K562 (cell line): Measurements from ENCODE around the gene BSN. TPM values are rescaled to one million over a fixed set of nuclear protein-coding genes. Genes with fewer than 3 reads are reported as not detected.

Source experiments
- ATAC-seq: fragments of 200-7000 bp; cut with Tn5 transposase; 3 replicates; pipeline ENCODE4 v1.9.1; 2020; ENCODE audit warnings: moderate library complexity
- BruUV-seq: library from RNA; stranded (reverse); fragments of 400-500 nt; replicated peaks from 2 replicates; lab custom pipeline; 2021; lab: Mats Ljungman, UMichigan
- CTCF ChIA-PET: fragments of 300-600 bp; formaldehyde crosslinking; extraction: SDS; loops from one replicate; lab custom pipeline; 2021; ENCODE audit warnings: low intra/inter-chr PET ratio; lab: Yijun Ruan, JAX
- POLR2A ChIA-PET: fragments of 300-600, 350-650 bp; sonication (Branson Sonifier 250); formaldehyde crosslinking; extraction: SDS; loops from one replicate; lab custom pipeline; 2021; ENCODE audit warnings: antibody characterized with exemption, inconsistent platforms; lab: Yijun Ruan, JAX
- DNase-seq, 4 experiments: peaks; one replicate each; pipeline versions ENCODE4 v3.0.0 to v3.0.0-alpha.2; 2011 to 2018; ENCODE audit warnings: low spot score in 3 of 4, mixed read lengths in 3 of 4; ENCODE audit errors: extremely low read depth in 1 of 4
- FAIRE-seq: peaks from 2 replicates; lab custom pipeline; 2011; peaks lifted over from hg19 to GRCh38; lab: Jason Lieb, UNC
- H2AFZ ChIP-seq: 2 replicates; pipeline ENCODE4 v1.6.0; 2011; ENCODE audit warnings: low read depth, low read length, control low read depth, inconsistent platforms
- H3K27ac ChIP-seq: fragments of 200-600 bp; 3 replicates; pipeline ENCODE4 v1.8.0; 2011; ENCODE audit warnings: low read depth, mild to moderate bottlenecking, control low read depth, inconsistent platforms, low read length, moderate library complexity, mixed read lengths; ENCODE audit errors: extremely low read depth
- H3K27me3 ChIP-seq, 2 experiments: fragments of 300-600 bp in 1 of 2; 2 replicates in 1 of 2; 3 replicates in 1 of 2; pipeline versions ENCODE4 v1.6.0 to v1.8.0; 2011; ENCODE audit warnings: inconsistent platforms in 2 of 2, low read length in 2 of 2, mild to moderate bottlenecking in 1 of 2, mixed read lengths in 1 of 2, moderate library complexity in 1 of 2; ENCODE audit not compliant: control insufficient read depth in 2 of 2, insufficient read depth in 2 of 2
- H3K36me3 ChIP-seq: fragments of 300-600 bp; 3 replicates; pipeline ENCODE4 v1.8.0; 2011; ENCODE audit warnings: mild to moderate bottlenecking, low read length, inconsistent platforms; ENCODE audit not compliant: control insufficient read depth, insufficient read depth
- H3K4me1 ChIP-seq, 2 experiments: fragments of 200-600 bp in 1 of 2; replicated peaks in 1 of 2; 2 replicates in 1 of 2; 3 replicates in 1 of 2; pipeline versions ENCODE4 v1.5.1 to v1.8.0; 2011; ENCODE audit warnings: inconsistent platforms in 2 of 2, low read length in 2 of 2, mild to moderate bottlenecking in 1 of 2, mixed read lengths in 1 of 2, moderate library complexity in 1 of 2; ENCODE audit not compliant: control insufficient read depth in 2 of 2, insufficient read depth in 2 of 2
- H3K4me2 ChIP-seq: 2 replicates; pipeline ENCODE4 v1.6.1; 2011; ENCODE audit warnings: low read length, control low read depth, inconsistent platforms, mixed read lengths; ENCODE audit not compliant: insufficient read depth
- H3K4me3 ChIP-seq: fragments of 200-600 bp; sonication (generic), shearing (Covaris generic); 2 replicates; pipeline ENCODE4 v1.5.1; 2016; ENCODE audit warnings: control low read depth, inconsistent platforms
- H3K79me2 ChIP-seq: fragments of 200-600 bp; 3 replicates; pipeline ENCODE4 v1.8.0; 2011; ENCODE audit warnings: low read length, inconsistent platforms; ENCODE audit not compliant: control insufficient read depth, insufficient read depth
- H3K9ac ChIP-seq, 2 experiments: 2 replicates each; pipeline versions ENCODE4 v1.6.0 to v1.6.1; 2011; ENCODE audit warnings: low read depth in 2 of 2, low read length in 2 of 2, control low read depth in 1 of 2, inconsistent platforms in 1 of 2, mild to moderate bottlenecking in 1 of 2, mixed read lengths in 1 of 2; ENCODE audit not compliant: insufficient read depth in 1 of 2
- H3K9me1 ChIP-seq: one replicate; pipeline ENCODE4 v1.6.0; 2011; ENCODE audit warnings: inconsistent platforms, mild to moderate bottlenecking, low read length, moderate library complexity; ENCODE audit not compliant: control insufficient read depth, insufficient read depth
- H3K9me3 ChIP-seq: replicated peaks from 2 replicates; pipeline ENCODE4 v1.5.1; 2011; ENCODE audit warnings: low read depth, low read length, inconsistent platforms; ENCODE audit not compliant: control insufficient read depth, insufficient read depth
- H4K20me1 ChIP-seq: replicated peaks from 2 replicates; pipeline ENCODE4 v1.6.1; 2011; ENCODE audit warnings: low read length, inconsistent platforms, mixed read lengths; ENCODE audit not compliant: control insufficient read depth, insufficient read depth
- KLF16 ChIP-seq: IDR thresholded peaks from 2 replicates; pipeline ENCODE4 v1.6.1; 2016; ENCODE audit warnings: antibody characterized with exemption
- MTF1 ChIP-seq: fragments of 250-450 bp; sonication (Bioruptor Pico); IDR thresholded peaks from 2 replicates; pipeline ENCODE4 v1.9.0; 2021; ENCODE audit warnings: moderate library complexity, mild to moderate bottlenecking, inconsistent platforms, borderline replicate concordance
- NFE2 ChIP-seq: IDR thresholded peaks from 2 replicates; pipeline ENCODE4 v1.6.1; 2014; ENCODE audit warnings: antibody characterized with exemption, low read depth
- PHB2 ChIP-seq: fragments of 450-650 bp; IDR thresholded peaks from 2 replicates; pipeline ENCODE4 v1.6.1; 2017; ENCODE audit warnings: low read depth
- ZBTB33 ChIP-seq: sonication (generic); formaldehyde crosslinking; IDR thresholded peaks from 2 replicates; pipeline ENCODE4 v1.8.1; 2023; ENCODE audit warnings: mild to moderate bottlenecking, missing genetic modification reagents
- ZNF12 ChIP-seq: sonication (generic); formaldehyde crosslinking; IDR thresholded peaks from 2 replicates; pipeline ENCODE4 v1.4.0; 2020; ENCODE audit warnings: mild to moderate bottlenecking, missing genetic modification reagents
- ZNF280B ChIP-seq: fragments of 250-450 bp; sonication (Bioruptor Pico); IDR thresholded peaks from 2 replicates; pipeline ENCODE4 v1.5.1; 2021; ENCODE audit warnings: mild to moderate bottlenecking
- ZNF77 ChIP-seq: fragments of 250-450 bp; sonication (Bioruptor Pico); IDR thresholded peaks from 2 replicates; pipeline ENCODE4 v1.5.0; 2020
- WGBS: fragments of 100-300 bp; shearing (Covaris generic); methylation state at CpG from one replicate; pipeline ENCODE4 v1.1.6; 2016; ENCODE audit warnings: low coverage, mixed read lengths; ENCODE audit not compliant: insufficient coverage; ENCODE audit errors: missing lambda C conversion rate; 5-methylcytosine and 5-hydroxymethylcytosine counted together
- in situ Hi-C: fragments of 300-500 bp; cut with MboI; formaldehyde crosslinking; loops from 4 replicates; pipeline ENCODE4 v1.15.0; 2018; ENCODE audit warnings: inconsistent platforms, mixed read lengths
- intact Hi-C: fragments of 100-400 bp; cut with micrococcal nuclease; formaldehyde crosslinking; loops from 2 replicates; pipeline ENCODE4 v1.14.2; 2022
- polyA plus RNA-seq, 8 experiments: library from polyadenylated mRNA; depleted of rRNA in 4 of 8; stranded (reverse) in 5 of 8; unstranded in 3 of 8; fragments of >200 nt; fragmentation: Nextera tagmentation in 2 of 8; fragmentation: Illumina TruSeq in 1 of 8; extraction: Ambion mirVana in 2 of 8; extraction: Trizol in 1 of 8; gene quantifications; 2 replicates each; pipeline versions ENCODE4 v1.2.1 to v1.2.3, GENCODE V29; 2011 to 2014; ENCODE audit warnings: inconsistent platforms in 1 of 8, missing spikeins in 1 of 8
- total RNA-seq, 7 experiments: library from RNA; depleted of rRNA in 6 of 7; stranded (reverse); fragments of >200 nt in 6 of 7; fragmentation: Illumina TruSeq in 2 of 7; extraction: Trizol in 2 of 7; gene quantifications; 2 replicates each; pipeline versions ENCODE4 v1.2.1 to v1.2.3, GENCODE V29; 2011 to 2021; ENCODE audit warnings: low replicate concordance in 1 of 7

BSN gene
- total and polyA plus RNA-seq, 9 of the 15 experiments (the other 6 are each of a cell fraction or from before 2014, with no cell fraction given): 0.03 to 1.5 (median 0.29) TPM

GRCh38 chr3:49570028-49570654 lies 15.9 kb downstream of the BSN start:
- TF ChIP-seq ZNF77 (no peak), PHB2 (no peak), NFE2 (no peak), KLF16 (no peak), ZNF280B (no peak), ZNF12 (CRISPR knock-in tag) (no peak), ZBTB33 (no peak), MTF1 (no peak)
- Histone ChIP-seq H3K4me2 (no peak overlapping the region), H3K27me3 (no peaks in the 10 kb centered on the region), H3K4me1 (no peaks in the 10 kb centered on the region), H3K36me3 (no peaks in the 10 kb centered on the region), H3K9me3 (no peaks in the 10 kb centered on the region), H3K9me1 (no peaks in the 10 kb centered on the region), H3K4me3 (no peak overlapping the region), H2AFZ (no peak overlapping the region), H3K27ac (no peak overlapping the region), H3K9ac (no peak overlapping the region), H3K79me2 (no peaks in the 10 kb centered on the region), H4K20me1 (no peaks in the 10 kb centered on the region)
- ChIA-PET CTCF (no interaction called here), POLR2A (interaction anchor here (0.6 to 1.6 kb wide), 2 partner anchors 16 to 95 kb away, joined by 3 to 6 read pairs; partner anchors contain the start of gene BSN)
- in situ Hi-C loops (no loop called here), intact Hi-C loops (no loop called here)
- DNase-seq: peak in 1 of 4 experiments; percentile 1
- no peak for ATAC-seq
- no TSS peak for BruUV-seq
- no peak for FAIRE-seq
- WGBS: 12% methylated on average over 6 of the region's 6 CpGs
